ENCODE results near the gene FLT4.

Gene FLT4

DNA sequence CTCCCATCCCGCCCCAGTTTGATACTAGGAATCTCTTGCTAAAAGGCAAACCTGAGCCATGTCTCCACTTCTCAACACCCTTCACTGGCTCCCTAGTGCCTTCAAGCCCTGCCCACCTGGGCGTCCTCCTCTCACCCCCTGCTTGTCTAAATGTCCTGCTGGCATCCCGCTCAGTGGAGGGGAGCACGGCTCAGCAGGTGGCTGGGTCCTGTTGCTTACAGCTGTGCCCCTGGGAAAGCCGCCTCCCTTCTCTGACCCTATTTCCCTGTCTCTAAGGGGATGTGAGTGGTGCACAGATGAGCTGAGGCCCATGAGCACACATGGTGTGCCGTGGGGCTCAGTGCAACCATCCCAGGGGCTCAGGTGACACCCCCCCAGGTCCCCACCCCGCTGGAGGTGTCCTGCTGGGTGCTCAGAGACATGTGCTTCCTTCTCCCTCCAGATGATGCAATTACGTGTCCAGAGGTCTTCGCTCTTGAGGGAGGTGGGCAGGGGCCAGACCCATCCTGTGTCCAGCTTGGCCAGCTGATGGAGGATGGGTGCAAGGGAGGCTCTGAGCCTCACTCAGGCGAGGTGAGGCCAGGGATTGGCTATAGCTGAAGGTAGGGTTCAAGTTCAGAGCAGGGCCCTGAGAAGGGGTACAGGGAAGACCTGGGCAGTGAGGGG is 24.1 kb downstream of the FLT4 start:
- DNase-seq = no peak

DNA sequence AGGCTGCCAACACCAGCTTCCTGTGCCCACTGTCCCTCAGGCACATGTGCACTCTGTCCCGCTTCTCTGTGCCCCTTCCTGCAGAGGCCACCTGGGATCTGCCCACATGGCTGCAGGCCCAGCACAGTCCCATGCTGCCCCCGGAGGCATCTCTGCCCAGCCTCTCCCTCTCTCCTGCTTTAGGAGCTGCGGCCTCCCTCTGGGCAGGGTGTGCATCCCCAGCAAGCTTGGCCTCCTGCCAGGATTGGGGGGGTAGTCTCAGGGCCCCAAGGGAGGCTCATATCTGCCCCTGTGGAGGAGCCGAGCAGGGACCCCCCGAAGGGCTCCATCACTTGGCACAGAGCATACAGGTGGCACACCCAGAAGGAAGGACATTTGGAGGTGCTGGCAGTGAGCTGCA is 24.8 kb downstream of the FLT4 start:
- DNase-seq = no peak

DNA sequence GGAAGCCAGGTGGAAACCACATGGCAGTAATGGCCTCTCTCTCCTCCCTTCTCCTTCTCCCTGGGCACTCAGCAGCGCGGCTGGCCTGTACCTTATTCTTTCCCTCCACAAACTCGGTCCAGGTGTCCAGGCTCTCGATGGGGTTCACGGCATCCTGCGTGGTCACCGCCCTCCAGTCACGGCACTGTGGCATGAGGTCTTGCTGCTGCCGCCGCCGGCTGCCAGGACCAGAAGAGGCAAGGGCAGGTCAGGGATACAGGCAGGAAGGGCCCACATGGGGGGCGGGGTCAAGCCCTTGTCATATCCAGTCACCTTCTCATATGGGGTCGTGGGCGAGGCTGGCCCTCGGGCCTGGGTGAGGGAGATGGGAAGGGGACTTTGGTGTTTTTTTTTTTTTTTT is 25.6 kb downstream of the FLT4 start:
- DNase-seq = no peak

DNA sequence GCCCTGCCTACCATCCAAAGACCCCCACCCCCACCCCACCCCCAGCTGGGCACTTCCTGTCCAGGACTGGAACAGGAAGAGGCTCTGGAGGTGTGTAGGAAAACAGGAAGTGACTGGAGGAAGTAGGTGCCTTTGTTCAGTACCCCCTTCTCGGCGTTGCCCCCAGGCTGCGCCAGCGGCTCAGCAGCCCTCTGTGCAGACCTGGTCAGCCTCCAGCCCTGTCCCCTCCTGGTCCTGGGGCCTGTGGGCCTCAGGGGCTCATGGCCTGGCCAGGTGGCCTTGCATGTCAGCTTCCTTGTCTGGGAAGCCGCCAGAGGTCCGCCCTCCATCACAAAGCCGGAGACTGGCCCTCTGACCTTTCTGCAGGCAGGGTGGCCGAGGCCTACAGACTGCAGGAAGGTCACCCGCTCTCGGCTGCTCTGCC is 26.0 kb downstream of the FLT4 start:
- DNase-seq = no peak

DNA sequence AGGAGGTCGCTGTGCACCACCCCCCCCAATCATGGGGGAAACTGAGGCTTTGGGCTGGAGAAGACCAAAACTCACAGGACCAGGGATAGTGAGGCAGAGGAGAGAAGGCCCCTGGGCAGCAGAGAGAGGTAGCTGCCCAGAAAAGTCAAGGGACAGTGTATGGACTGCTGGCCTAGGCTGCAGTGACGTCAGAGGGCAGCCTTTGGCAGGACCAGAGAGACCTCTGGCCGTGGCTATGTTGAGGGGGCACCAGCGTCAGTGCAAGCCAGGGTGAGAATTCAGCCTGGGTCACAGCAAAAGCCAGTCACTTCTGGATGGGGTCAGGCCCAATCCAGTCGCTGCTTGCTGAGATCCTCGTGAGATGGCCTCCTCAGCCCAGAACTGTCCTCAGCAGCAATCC is 26.5 kb downstream of the FLT4 start:
- DNase-seq = no peak

DNA sequence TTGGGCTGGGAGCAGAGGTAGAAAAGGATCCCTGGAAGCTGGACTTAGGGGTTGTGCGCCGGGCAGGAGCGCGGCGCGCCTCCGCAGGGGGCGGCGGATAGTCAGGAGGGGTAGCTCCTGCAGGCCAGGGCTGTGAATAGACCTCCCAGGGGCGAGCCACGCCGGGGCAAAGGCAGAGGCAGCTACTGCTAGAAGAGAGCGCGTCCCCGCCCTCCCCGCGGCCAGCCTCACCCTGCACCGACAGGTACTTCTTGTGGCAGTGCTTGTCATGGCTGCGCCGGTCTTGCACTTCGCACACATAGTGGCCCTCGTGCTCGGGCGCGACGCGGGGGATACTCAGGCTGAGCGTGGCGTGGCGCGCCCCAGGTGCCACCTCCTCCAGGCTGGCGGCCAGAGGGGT is 28.1 kb downstream of the FLT4 start:
- DNase-seq = no peak

DNA sequence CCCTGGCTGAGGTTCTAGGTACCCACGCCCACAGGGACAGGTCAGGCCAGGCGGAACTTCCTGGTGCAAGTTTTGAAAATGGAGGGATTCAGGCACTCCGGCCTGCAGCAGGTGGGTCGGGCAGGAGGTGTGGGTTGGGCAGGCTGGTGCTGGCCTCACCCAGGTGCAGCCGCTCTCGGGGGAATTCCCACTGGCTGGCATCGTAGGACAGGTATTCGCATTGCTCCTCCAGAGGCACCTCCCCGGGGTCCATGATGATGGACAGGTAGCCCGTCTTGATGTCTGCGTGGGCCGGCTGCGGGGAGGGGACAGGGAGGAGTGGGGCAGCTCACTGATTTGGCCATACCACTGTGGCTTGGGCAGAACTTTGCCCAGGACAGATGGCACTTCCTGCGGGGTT is 29.4 kb downstream of the FLT4 start:
- DNase-seq = no peak

DNA sequence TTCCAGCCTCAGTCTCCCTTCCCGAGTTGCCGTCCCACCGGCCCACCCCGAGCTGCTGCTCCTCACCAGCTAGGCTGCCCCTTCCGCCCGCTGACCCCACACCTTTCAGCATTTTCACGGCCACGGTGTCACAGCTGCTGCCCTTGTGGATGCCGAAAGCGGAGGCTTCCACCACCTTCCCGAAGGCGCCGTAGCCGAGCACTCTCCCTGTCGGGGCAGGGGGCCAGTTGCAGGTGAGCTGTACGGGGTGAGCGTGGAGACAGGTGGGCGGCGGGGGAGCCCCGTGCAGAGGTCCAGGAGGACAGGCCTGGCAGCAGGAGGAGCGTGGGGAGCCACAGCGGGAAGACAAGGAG is 29.9 kb downstream of the FLT4 start:
- no peak for DNase-seq

DNA sequence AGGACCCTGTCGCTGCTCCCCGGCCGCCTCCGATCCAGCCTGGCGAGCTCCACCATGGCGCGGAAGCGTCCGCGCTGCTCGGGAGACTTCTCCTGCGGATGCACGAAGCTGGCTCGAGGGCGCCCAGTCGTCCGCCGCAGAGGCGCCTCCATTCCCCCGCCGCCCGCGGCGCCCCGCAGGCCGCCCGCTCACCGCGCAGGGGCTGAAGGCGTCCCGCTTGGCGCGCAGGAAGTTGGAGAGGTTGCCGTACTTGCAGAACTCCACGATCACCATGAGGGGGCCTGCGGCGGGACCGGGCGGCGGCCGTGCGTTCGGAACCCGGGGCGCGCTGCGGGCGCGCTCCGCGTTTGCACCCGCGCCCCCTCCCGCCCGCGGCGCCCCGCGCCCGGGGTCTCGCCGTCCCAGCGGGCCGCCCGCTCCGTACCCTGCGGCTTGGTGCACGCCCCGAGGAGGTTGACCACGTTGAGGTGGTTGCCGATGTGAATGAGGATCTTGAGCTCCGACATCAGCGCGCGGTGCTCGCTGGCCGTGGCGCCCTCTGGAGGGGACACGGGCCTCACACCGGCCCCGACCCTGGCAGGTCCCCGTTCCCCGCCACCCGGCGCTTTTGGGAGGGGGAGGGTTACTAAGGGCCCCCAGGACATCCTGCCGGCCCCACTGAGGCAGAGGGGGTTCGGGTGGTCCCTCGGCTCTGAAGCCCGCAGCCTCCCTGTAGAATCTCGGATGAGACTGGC is 30.4 kb downstream of the FLT4 start:
- peak; percentile 20 for DNase-seq

DNA sequence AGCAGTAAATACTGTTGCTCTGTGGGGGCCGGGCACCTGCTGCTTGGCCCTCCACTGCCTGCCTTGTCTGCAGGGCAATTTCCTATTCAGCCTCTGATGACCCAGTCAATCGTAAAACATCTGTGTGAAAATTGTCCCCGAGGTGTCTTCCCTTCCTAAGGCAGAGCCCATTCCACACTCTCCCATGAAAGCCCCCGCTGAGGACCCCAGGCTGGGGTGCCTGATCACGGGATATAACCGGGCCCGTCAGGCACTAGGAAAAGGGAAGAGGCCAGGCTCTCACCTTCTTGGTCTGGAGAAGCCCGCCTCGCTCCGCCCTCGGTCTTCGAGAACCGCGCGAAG is 30.9 kb downstream of the FLT4 start:
- no peak for DNase-seq

DNA sequence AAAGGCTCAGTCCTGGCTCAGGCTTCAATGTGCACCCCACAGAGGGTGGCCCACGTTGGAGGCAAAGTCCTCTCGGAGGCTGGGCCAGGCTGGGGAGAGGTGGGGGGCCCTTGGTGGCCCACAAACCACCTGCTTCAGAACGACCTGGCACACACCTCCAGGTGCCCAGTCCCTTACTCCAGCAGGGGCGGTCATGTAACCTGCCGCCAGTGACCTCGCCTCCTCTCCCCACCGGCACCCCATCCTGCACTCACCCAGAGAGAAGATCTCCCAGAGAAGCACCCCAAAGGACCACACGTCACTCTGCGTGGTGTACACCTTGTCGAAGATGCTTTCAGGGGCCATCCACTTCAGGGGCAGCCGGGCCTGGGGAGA is 35.6 kb downstream of the FLT4 start:
- DNase-seq = no peak

DNA sequence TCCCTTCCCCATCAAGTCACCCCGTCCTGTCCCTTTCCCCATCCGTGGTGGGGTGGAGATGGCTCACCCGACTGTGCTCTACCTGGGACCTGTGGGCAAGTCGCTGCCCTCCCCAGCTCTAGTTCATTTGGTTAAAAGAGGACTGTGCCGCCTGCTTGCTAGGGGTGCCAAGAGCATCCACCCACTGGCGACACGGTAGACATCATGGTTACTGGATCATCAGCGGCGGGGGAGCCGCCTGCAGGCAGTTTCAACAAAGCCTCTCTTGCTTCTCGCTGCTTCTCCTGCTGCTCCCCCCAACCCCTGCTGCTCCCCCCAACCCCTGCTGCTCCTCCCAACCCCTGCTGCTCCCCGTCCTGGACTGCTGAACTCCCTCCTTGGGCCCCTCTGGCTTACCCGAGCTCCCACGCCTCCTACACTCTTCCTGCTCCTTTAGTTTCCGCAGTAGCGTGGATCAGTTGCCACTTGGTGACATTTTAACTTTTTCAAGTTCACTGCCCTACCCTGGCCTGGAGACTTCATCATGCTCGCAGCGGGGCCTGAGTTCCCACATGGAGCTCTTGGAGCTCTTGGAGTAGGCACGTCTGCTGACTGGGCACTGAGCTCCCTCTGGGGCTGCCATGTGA is 36.1 kb downstream of the FLT4 start:
- DNase-seq = no peak

DNA sequence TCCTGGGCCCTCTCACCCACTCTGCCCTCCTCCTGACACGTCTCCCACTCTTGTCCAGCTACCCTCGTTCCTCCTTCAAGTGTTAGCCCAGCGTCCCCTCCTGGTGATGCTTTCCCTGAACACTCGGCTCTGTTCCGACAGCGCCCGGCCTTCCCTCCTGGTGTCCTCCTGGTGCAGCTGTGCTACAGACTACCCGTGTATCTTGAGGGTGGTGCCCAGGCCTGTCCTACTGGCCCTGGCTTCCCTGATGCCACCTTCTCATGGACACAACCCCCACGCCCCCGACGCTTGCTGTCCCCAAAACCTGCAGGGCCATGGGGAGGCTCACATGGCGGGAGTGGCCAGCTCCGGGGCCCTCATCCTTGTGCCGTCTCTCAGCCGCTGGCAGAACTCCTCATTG is 36.7 kb downstream of the FLT4 start:
- no peak for DNase-seq

DNA sequence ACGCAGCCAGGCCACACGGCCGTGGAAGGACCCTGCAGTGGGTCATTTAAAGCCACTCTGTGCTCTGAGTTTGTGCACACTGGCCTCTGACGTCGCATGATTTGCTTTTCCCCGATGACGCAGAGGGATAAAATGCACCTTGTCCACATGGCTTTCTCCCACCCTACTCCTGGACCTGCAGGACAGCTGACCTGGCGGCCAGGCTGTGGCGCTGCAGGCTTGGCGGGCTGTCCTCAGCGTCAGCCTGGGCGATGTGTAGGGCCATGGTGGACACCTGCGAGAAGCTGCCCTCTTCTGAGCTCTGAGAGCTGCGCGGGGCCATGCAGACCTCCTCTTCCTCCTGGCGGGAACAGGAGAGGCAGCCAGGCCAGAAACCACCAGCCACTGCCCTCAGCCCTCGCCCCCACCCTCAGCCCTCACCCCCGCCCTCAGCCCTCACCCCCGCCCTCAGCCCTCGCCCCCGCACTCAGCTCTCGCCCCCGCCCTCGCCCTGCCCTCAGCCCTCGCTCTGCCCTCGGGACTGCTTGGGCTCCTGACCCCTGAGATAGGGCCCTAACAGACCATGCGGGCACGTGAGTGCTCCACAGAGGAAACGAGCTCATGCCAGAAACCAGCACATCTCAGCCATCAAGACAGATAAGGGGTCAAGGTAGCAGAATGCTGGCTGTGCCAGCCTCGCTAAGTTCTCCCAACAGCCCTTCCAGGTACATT is 38.1 kb downstream of the FLT4 start:
- no peak for DNase-seq

DNA sequence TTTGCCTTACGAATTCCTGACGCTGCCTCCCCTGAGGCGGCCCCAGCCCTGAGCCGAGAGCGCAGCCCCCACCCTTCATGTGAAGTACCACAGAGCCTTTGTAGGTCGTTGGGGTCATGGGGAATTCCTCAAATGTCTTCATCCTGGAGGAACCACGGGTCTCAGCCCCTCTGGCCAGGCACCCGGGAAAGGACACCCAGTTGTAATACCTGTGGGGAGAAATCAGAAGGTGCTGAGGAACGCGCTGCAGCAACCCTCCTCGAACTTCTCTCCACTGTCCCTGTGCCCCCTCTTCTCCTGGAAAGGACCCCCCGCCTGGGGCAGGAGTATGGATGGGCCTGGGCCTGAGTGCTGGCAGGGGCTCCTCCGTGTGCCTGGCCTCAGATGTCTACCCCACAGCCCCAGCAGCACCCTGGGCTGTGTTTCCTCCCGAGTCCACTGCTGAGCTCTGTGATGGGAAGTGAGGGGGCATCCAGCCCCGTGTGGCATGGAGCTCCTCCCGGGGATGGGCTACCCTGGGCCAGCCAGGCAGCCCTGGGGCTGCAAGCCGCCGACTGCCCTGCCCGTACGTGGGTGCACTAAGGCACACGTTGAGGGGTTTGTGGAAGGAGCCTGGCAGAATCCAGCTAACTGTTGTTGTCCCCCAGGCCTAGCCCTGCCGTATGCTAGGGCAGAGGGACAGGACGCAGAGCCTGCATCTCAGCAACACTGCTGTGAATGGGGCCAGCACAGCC is 39.4 kb downstream of the FLT4 start:
- no peak for DNase-seq

DNA sequence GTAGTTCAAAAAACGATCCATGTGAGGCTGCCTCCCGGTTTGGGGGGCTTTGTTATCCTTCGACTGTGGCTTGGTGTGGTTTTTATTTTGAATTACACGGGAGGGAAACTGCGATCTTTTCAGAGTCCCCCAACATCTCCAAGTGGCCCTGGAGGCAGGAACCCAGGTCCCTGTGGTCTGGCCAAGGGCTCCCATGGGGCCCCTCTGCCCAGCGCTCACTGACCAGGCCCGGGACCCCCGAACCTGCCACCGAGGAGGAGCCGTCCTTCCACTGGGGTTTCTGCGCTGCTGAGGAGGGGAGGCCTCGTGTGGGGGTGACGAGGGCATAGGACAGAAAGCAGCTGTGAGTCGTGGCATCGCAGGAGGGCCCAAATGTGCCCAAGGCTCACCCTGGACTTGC is 40.0 kb downstream of the FLT4 start:
- no peak for DNase-seq

DNA sequence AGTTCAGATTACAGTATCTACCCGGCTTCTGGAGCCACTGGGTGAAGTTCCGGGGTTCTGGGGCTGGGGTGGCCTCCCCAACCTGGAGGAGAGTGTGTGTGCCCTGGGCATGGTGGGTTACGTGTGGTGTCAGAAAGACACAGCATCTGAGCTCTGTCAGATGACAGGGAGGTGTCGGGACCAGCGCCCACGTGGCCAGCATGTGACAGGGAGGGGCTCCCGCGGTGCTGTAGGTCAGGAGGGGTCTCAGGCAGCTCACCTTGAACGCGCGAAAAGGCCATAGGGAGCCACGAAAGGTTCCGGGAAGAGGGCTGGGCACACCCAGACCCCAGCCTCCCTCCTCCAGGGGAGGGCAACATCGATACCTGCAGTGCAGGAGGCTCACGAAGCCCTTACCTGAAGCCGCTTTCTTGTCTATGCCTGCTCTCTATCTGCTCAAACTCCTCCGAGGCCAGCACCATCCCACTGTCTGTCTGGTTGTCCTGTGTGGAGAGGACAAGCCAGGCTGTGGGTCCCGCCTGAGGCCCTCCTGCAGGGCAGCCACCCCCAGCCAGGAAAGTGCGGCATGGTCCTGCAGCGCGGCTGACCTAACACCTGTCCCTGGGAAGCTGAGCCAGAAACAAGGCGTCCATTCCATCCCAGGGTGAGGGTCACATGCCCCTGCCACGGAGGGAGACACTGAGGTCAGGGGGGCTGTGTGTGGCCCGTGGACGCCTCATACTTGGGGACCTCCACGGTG is 40.7 kb downstream of the FLT4 start:
- DNase-seq = no peak

DNA sequence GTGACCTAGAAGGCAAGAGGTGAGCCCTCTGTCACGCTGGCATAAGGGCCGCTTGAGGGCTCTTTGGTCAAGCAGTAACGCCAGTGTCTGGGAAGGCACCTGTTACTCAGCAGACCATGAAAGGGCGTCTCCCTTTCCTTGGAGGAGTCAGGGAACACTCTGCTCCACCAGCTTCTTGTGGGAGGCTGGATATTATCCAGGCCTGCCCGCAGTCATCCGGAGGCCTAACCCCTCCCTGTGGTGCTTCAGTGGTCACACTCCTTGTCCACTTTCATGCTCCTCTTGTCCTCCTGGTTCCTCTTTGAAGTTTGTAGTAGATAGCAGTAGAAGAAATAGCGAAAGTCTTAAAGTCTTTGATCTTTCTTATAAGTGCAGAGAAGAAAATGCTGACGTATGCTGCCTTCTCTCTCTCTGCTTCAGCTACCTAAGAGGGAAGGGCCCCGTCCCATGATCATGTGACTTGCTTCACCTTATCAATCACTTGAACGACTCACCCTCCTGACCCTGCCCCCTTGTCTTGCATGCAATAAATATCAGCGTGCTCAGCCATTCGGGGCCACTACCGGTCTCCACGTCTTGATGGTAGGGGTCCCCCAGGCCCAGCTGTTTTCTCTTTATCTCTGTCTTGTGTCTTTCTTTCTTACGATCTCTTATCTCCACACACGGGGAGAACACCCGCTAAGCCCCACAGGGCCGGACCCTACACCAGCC is 41.4 kb downstream of the FLT4 start:
- DNase-seq = no peak

DNA sequence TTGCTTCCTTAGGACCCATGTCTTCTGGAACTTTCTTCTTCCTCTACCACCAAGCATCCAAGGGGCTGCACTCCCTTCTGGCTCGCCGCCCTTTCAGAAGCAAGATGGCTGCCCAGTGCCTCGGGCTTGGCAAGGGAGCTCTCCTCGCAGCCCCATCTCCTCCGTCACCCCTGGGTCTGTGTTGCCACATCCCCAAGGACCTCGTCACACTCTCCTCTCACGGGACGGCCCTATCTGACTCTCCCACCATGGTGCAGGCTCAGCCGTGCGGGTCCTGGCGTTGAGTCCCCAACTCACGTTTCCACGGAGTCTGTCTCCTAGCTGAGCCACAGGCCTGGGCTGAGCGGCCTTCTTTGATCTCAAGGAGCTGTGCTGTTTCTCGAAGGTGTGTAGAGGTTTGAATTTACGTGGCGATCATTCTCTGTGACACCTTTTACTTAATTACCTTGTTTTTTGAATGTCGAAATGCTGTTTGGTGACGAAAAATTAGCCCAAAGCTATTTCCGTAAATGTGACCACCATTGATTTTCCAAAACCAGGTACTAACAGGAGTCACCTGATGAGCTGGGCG is 43.1 kb downstream of the FLT4 start:
- DNase-seq = no peak

DNA sequence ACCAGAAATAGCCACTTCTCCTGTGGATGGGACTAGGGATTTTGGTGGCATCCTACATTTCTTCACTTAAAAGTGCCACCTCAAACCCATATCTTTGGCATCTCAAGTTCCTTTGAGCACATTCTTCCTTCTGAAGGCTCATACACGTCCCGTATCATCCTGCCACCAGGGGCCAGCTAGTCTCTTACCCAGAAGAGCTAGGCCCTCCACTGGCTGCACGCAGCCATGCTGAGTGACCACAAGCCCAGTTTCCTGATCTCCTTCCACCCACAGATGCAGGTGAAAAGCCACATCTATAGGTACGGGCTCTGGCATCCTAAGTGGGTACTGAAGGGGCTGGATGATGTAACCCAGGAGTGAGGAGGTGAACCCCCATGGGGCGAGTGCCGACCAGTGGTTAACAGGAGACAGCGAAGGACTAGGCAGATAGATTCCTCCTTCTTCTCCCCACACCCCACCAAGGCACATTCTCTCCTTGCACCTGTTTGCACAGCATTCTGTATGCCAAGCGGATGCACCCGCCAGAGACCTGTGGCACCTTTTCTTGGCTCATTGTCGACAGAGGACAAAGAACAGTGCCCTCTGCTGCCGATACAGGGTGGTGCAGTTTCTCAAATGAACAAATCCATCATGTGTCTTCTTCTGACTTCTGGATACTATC is 43.7 kb downstream of the FLT4 start:
- DNase-seq = peak; percentile 56

DNA sequence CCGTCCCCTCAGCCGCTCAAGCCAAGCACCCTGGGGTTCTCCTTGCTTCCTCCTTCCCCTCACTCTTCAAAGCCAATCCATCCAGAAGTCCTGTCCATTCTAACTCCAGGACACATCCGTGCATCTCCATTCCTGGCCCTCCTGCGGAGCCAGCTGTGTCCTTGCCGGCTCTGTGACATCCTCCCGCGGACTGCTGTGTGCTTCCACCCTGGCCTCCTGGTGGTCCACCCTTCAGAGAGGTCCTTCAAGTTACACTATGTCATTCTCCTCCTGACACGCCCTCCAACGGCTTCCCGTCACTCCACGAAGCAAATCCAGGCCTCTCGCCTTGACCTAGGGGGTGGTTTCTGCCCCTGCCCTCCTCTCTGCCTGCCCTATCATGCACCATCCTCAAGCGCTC is 45.1 kb downstream of the FLT4 start:
- no peak for DNase-seq
